ENCODE results near the gene NLRC5.
"Not testable (repeated sequence)": the region's sequence is repeated elsewhere in the genome, so short reads cannot be mapped to it uniquely, and the experiment has no call there.

Gene NLRC5

GRCh38 chr16:57071081-57071732 lies 81.8 kb downstream of the NLRC5 start:
- not testable (repeated sequence) for DNase-seq (ENCODE audit: low spot score)

DNA sequence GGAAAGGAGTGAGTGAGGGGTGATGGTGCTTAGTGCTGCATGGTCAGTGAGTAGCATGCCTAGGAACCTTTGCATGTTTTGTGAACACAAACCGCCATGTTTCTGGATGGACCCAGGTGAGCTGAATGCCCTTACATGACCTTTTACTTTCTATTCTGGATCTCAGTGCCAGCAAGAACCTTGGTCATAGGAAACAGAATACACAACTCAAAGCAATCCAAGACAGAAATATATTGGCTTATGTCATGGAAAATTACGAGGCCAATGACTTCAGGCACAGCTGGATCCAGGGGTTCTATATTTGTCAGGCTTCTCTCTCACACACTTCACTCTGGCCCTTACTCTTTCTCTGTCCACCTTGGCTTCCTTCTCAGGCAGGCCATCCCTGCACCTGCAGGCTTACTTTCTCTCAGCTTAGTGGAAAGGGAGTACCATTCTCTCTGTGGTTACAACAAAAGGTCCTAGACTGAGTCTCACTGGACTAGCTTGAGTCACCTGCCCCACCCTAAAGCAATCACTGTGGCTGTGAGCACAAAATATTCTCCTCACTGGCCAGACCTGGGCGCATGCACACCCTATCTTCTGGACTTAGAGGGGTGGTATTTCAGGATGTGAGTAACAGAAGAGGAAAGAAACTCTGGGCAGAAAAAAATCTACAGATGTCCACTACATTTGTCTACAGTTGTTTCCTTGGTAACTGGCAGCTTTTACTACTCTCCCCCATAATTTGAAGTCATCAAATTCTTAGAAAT lies 82.7 kb downstream of the NLRC5 start:
- no peak for DNase-seq (ENCODE audit: low spot score)

DNA sequence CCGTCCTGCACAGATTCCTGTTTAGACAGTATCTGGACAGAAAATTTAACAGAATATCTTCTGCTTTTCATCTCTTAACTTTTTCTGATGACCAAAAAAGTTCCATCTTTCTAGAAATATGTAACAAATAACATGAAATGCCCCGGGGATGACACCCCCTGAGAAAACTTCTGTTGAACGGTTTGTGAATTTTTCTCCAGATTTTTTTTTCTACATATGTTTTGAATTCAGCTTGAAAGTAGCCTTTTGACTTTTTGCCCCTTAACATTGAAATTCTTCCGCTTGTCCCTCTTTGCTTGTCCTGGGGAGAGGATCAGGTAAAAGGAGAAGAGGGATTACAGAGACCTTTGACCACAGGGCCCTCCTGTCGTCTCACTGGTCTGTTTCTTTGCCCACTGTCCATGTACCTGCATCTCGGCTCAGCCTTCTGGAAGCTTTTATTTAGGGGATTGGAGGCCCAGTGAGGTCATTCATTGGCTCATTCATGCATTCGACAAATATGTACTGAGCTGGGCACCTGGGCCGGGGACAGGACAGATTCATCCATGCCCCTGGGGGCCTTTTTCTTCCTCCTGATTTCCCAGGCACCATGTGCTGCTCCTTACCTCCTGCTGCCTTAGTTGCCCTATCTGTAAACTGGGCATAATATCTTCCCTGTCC lies 83.4 kb downstream of the NLRC5 start:
- no peak for DNase-seq (ENCODE audit: low spot score)

- no peak for DNase-seq (ENCODE audit: low spot score)
Measured at GRCh38 chr16:57077714-57078113, 88.4 kb downstream of the NLRC5 start.

GRCh38 chr16:57081744-57082143 lies 92.4 kb downstream of the NLRC5 start:
- no peak for DNase-seq (ENCODE audit: low spot score)

DNA sequence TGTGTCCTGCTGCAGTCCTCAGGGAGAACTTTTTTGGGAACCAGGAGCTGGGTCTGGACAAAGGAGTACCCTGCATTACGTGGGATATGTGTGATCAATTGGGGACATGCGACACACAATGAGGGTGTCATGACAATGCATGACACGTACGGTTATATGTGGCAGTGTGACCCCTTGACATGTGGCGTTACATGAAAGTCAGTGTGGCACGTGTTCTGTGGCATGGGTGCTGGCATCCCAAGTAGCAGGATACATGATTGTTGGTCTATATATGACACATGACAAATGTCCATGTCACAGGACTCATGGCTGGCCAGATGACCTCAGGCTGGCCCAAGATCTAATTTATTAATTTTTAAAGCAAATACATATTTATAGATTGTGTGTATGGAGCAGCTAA lies 93.3 kb downstream of the NLRC5 start:
- DNase-seq (ENCODE audit: low spot score), result no peak

DNA sequence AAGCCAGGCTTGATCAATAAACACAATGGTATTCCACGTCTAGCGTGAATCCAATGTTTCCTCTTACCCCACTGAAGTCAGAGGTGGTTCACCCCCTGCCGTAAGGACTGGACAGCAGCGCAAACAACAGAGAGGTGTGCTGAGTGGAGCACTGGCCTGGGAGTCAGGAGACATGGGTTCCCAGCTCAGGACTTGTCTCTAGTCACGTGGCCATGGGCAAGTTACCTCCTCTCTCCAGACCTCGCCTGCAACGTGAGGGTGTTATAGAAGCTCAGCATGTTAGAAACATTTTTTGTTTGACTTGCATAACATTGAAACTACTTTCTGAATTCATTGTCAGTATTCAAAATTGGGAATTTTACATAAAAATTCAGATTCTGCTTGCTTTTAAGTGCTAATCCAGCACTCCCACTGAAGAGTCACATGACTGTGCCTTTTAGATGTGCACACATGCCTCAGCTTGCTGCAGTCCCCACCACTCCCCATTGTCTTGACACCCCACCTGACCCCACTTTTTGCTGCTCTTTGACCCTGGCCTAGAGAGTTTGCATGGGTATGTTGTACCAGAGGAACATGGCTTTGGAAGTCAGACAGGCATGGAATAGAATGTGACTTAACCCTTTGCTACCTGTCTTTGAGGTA lies 94.2 kb downstream of the NLRC5 start:
- DNase-seq (ENCODE audit: low spot score), result no peak

GRCh38 chr16:57084257-57084770 lies 95.0 kb downstream of the NLRC5 start:
- DNase-seq (ENCODE audit: low spot score), result peak; percentile 78

DNA sequence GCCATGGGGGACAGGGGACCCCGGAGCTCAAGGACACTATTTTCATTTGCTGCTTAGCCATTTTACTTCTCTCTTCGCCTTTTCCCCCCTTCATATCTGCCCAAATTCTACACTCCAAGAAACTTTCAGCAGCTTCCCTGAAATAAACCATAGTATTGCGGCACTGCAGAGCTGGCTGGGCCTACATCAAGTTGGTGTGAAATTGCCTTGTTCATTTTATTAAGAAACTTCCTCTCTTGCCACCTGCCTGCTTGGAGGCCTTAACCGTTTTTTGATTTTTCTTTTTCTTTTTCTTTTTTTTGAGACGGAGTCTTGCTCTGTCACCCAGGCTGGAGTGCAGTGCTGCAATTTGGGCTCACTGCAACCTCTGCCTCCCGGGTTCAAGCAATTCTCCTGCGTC lies 95.6 kb downstream of the NLRC5 start:
- no peak for DNase-seq (ENCODE audit: low spot score)

DNA sequence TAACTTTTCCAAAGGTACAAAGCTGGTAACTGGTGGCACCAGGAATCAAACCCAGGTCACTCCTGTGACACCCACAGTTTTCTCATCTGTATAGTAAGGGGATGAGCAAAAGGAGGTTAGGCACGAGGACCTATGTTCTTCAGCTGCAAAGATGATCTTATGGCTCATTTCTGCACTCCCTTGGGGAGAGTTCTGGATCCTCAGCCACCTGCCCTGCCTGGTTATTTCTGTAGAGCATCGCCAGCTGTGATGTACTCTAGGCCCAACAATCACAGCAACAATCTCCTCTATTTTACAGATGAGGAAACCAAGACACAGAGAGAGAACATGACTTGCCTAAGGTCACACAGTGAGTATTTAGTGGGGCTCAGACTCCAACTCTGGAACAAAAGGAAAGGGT lies 97.6 kb downstream of the NLRC5 start:
- DNase-seq (ENCODE audit: low spot score), result no peak

- DNase-seq (ENCODE audit: low spot score), result no peak
Measured at GRCh38 chr16:57089406-57089805, 100.0 kb downstream of the NLRC5 start.

DNA sequence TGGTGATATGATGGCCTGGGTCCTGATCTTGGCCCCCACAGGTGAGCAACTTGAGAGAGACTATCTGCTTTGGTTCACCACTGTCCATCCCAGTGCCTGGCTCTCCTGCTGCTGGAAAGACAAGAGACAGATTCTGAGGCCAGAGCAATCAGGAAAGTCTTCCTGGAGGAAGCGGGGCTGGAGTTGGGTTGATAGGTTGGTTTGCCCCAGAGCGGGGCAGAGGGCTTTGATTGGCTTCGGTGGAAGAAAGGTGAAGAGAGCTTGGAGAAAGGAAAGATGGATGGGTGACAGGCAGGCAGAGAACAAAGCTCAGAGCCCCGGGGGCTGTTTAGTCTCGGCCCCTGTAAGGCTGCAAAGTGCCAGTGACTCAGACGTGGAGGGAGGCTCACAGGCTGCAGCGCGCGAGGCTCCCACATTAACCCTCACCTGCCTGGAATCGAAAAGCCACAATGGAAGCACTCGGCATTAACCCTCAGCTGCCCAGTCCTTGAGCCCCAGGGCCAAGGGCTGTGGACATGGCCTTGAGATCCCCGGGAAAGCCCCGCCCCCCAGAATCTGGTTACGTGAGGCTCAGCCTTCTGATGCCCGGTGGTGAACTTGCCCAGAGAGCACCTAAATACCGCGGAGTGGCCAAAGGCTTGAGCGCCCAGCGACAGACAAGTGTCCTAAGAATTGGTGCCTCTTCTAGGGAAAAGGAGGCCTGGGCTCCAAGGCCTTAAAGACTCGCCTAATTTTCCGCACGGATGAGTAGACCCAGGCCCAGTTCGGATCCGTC lies 102.0 kb downstream of the NLRC5 start:
- DNase-seq (ENCODE audit: low spot score), result peak; percentile 31

- peak; percentile 78 for DNase-seq (ENCODE audit: low spot score)
Measured at GRCh38 chr16:57091975-57092785, 102.8 kb downstream of the NLRC5 start, which contains the start of gene CPNE2. Gene CPNE2 (plus strand): TSS chr16:57092583. CDS start chr16:57110743, 18,160 bp downstream.

- DNase-seq (ENCODE audit: low spot score), result peak; percentile 71
Measured at GRCh38 chr16:57092786-57093411, 103.5 kb downstream of the NLRC5 start.

DNA sequence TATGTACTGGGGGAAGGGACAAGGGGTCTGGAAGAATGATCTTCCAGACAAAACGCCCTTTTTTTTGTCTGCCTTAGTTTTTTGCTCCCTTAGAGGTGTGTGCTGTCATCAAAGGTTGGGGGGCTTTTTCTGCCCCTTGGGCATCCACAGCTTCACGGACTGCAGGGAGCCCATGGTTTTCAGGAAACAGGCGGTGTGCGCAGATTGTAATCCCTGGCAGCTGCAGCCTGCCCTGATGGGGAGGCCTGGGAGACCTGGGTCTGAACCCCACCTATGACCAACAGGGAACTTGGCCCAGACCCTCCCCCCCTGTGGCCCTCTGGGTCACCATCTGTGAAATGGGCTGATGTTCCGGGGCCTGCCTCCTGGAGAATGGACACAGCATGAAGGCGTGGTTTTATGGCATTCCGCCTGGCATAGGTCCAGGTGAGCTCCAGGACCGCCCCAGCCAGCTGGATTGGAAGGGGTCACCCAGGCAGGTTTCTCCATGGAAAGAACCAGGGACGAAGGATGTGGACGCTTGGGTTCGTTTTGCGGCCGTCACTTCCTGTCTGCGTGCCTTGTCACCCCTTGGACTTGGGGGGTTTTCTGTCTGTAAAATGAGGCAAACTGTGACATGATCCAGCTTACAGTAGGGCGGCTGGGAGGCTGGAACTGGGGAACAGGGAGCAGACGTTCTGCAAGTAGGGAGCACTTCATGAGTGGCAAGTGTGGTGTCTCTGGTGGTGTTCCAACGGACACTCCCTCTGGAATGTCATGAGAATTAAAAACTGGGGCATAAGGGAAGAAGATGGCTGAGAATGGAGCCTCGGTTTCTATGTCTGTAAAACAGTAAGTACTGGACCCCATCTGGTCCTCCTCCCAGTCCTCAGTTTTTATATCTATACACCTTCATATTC lies 104.6 kb downstream of the NLRC5 start:
- no peak for DNase-seq (ENCODE audit: low spot score)

- DNase-seq (ENCODE audit: low spot score), result no peak
Measured at GRCh38 chr16:57094911-57095310, 105.6 kb downstream of the NLRC5 start.

DNA sequence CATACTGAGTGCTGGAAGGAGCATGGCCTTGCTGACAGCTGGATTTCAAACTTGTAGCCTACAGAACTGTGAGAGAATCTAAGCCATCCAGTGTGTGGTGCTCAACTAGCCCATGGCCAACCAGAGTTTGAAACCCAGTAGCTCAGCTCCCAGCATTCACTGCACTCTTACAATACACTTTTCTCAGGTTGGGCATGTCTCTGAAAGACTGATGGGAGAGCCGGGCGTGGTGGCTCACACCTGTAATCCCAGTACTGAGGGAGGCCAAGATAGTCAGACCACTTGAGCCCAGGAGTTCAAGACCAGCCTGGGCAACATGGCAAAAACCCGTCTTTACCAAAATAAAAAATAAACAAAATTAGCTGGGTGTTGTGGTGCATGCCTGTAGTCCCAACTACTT lies 106.8 kb downstream of the NLRC5 start:
- no peak for DNase-seq (ENCODE audit: low spot score)

DNA sequence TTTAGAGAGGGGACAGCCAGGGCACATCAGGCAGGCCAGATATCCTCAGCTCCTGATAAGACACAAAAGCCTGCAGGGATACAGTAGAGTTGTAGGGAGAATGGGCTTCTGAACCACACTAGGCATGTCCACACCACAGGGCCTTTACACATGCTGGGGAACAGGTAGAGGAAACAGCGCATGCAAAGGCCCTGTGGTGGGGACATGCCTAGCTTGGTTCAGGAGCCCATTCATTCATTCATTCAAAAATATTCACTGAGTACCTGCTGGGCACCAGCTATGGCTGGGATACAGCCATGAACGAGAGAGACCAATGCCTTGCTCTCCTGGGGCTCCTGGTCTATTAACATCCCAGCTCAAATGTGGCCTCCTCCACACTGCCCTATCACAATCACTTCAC lies 107.4 kb downstream of the NLRC5 start:
- DNase-seq (ENCODE audit: low spot score), result no peak

GRCh38 chr16:57098188-57098841 lies 109.0 kb downstream of the NLRC5 start:
- no peak for DNase-seq (ENCODE audit: low spot score)

Measured in HuH-7 (cell line).